ENCODE data around the gene CHAC2. TPM values are rescaled to one million over a fixed set of nuclear protein-coding genes. Genes with fewer than 3 reads are reported as not detected.

The CHAC2 gene
- total RNA-seq, 1 experiment from 2014 or later: 8.8 TPM

- Mint-ChIP-seq H3K9me3 (ENCODE audit: low read depth, unreplicated experiment) (no peaks in the 10 kb centered on the region), H3K4me3 (ENCODE audit: low read depth, unreplicated experiment) (no peak overlapping the region), H3K36me3 (ENCODE audit: insufficient read depth, unreplicated experiment) (peaks cover 37% of the 10 kb centered on the region), H3K4me1 (ENCODE audit: low read depth, unreplicated experiment) (peaks cover 10% of the 10 kb centered on the region), H3K27me3 (ENCODE audit: unreplicated experiment) (no peaks in the 10 kb centered on the region), H3K27ac (ENCODE audit: unreplicated experiment) (peak overlapping the region; percentile 30)
- DNase-seq: no peak
- no peak for TF ChIP-seq CTCF (IDR thresholded peaks at IDR 0.05; ENCODE audit: unreplicated experiment)
- CTCF ChIA-PET: no interaction called here
- no TSS peak for BruUV-seq (replicated peaks)
- intact Hi-C loops (cut with micrococcal nuclease; ENCODE audit: unreplicated experiment): no loop called here
These were observed 16.8 kb downstream of the CHAC2 start for GRCh38 chr2:53784436-53784835.

GRCh38 chr2:53785366-53785765 lies 17.8 kb downstream of the CHAC2 start:
- Mint-ChIP-seq H3K36me3 (ENCODE audit: insufficient read depth, unreplicated experiment) (peaks cover 29% of the 10 kb centered on the region), H3K27me3 (ENCODE audit: unreplicated experiment) (no peaks in the 10 kb centered on the region), H3K4me3 (ENCODE audit: low read depth, unreplicated experiment) (peak overlapping the region; percentile 94), H3K4me1 (ENCODE audit: low read depth, unreplicated experiment) (peaks cover 10% of the 10 kb centered on the region), H3K27ac (ENCODE audit: unreplicated experiment) (peak overlapping the region; percentile 30), H3K9me3 (ENCODE audit: low read depth, unreplicated experiment) (no peaks in the 10 kb centered on the region)
- no peak for TF ChIP-seq CTCF (IDR thresholded peaks at IDR 0.05; ENCODE audit: unreplicated experiment)
- CTCF ChIA-PET: no interaction called here
- BruUV-seq (replicated peaks): no TSS peak
- intact Hi-C loops (cut with micrococcal nuclease; ENCODE audit: unreplicated experiment): no loop called here
- DNase-seq: no peak

- H3K27me3 Mint-ChIP-seq (ENCODE audit: unreplicated experiment): no peaks in the 10 kb centered on the region
- no TSS peak for BruUV-seq (replicated peaks)
- intact Hi-C loops (cut with micrococcal nuclease; ENCODE audit: unreplicated experiment): no loop called here
These were observed 18.7 kb downstream of the CHAC2 start for GRCh38 chr2:53786352-53786704.

GRCh38 chr2:53786705-53787613 lies 19.4 kb downstream of the CHAC2 start, which contains the start of the genes ASB3 and ERLEC1:
ASB3 (minus strand) TSS chr2:53786953; CDS start chr2:53765572, 21,381 bp downstream.
ERLEC1 (plus strand) TSS chr2:53787044; CDS start chr2:53787211, 167 bp downstream.
- BruUV-seq (replicated peaks): no TSS peak
- peak; percentile 90 for DNase-seq
- Mint-ChIP-seq H3K36me3 (ENCODE audit: insufficient read depth, unreplicated experiment) (peaks cover 29% of the 10 kb centered on the region), H3K27ac (ENCODE audit: unreplicated experiment) (peak within 1 kb of the TSS; percentile 86), H3K4me1 (ENCODE audit: low read depth, unreplicated experiment) (peaks cover 19% of the 10 kb centered on the region), H3K4me3 (ENCODE audit: low read depth, unreplicated experiment) (peak within 1 kb of the TSS; percentile 94), H3K27me3 (ENCODE audit: unreplicated experiment) (no peaks in the 10 kb centered on the region), H3K9me3 (ENCODE audit: low read depth, unreplicated experiment) (no peaks in the 10 kb centered on the region)
- intact Hi-C loops (cut with micrococcal nuclease; ENCODE audit: unreplicated experiment): no loop called here
- TF ChIP-seq CTCF (IDR thresholded peaks at IDR 0.05; ENCODE audit: unreplicated experiment): no peak
- CTCF ChIA-PET: interaction anchor here (0.6 kb wide), 1 partner anchor 55 kb away, joined by 3 read pairs; no protein-coding TSS in a partner anchor

More at GRCh38 chr2:53786352-53786704, 18.7 kb downstream of the CHAC2 start:
- Mint-ChIP-seq H3K36me3 (ENCODE audit: insufficient read depth, unreplicated experiment) (peaks cover 29% of the 10 kb centered on the region), H3K4me3 (ENCODE audit: low read depth, unreplicated experiment) (peak overlapping the region; percentile 94), H3K9me3 (ENCODE audit: low read depth, unreplicated experiment) (no peaks in the 10 kb centered on the region), H3K27ac (ENCODE audit: unreplicated experiment) (peak overlapping the region; percentile 86), H3K4me1 (ENCODE audit: low read depth, unreplicated experiment) (peaks cover 18% of the 10 kb centered on the region)
- no peak for TF ChIP-seq CTCF (IDR thresholded peaks at IDR 0.05; ENCODE audit: unreplicated experiment)
- DNase-seq: peak; percentile 4
- CTCF ChIA-PET: no interaction called here
